ENCODE data around the gene NTSR1.
A peak's percentile ranks its signal among the peaks of the same experiment; 100 is the strongest.

The NTSR1 gene

DNA sequence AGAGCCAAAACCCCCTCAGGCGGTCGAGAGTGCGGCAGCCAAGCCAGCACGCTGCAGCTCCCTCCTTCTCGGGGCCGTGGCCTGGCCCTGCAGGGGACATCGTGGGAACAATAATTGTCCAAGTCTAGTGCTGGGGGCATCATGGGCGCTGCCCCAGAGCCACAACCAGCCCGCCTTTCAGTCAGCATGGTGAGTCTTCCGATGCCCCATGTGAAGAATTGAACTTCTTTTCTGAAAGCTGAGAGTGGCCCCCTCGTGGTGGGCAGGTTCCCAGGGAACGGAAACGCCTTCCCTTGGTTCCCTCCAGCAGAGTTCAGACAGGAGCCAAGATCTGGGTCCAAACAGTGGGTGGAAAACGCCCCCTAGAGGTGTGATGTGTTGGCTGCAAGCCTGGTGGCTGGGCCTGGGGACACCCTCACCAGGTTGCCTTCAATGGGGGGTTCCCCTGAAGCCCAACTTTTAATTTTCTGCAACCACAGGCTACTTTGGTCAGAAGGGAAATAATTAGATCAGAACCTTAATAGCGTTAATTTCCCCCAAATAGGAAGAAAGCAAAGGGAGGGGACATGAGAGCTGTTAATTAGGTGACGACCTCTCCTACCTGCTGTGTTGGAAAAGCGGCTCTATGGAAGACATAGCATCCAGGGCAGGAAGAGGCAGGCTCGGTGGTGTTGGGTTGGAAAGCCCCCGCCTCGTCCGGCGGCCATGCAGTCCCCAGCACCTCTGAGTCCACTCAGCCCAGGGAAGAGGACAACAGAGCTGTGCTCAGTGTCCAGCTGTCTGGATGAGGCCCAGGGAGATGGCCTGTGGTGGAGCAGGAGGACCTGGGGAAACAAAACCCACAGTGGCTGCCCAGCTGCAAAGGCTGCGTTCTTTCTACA, 82.9 kb downstream of the NTSR1 start:
- peak; percentile 90 for DNase-seq

GRCh38 chr20:62792182-62792939, 83.7 kb downstream of the NTSR1 start:
- no peak for DNase-seq

DNA sequence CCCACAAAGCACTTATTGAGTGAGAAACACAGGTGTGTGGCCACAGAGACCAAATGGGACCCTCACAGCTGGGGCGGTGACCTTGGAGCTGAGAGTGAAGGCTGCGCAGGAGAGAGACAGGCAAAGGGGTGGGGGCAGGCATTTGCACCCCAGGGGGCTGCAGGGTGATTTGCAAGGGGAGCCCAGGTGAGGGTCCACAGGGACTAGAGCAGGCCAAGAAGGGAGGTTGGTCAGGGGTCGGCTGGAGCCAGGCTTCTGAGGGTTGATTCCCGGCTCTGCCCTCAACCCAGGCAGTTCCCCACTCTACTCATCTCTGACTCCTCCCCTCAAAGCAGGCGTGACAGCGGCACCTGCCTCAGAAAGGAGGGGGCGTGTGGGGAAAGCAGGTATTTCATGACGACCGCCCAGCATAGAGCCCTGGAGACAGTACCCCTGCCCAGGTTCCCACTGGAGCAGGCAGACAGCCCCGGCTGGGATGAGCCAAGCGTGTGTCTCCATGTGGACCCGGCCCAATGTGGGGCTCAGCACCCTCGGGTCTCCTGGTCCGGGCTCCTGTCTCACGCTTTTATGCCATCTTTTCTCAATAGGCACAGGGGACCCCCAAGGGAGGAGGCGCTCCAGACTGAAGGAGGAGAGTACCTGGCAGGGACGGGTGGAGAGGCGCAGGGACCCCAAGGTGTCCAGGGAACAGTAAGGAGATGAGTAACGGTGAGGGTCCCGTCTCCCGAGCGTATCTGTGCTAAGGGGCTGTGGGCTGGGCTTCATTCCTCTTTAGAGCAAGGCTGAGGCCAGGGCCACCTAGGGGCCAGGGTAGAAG, 84.5 kb downstream of the NTSR1 start:
- no peak for DNase-seq

GRCh38 chr20:62793757-62794006, 85.0 kb downstream of the NTSR1 start:
- DNase-seq: no peak

DNA sequence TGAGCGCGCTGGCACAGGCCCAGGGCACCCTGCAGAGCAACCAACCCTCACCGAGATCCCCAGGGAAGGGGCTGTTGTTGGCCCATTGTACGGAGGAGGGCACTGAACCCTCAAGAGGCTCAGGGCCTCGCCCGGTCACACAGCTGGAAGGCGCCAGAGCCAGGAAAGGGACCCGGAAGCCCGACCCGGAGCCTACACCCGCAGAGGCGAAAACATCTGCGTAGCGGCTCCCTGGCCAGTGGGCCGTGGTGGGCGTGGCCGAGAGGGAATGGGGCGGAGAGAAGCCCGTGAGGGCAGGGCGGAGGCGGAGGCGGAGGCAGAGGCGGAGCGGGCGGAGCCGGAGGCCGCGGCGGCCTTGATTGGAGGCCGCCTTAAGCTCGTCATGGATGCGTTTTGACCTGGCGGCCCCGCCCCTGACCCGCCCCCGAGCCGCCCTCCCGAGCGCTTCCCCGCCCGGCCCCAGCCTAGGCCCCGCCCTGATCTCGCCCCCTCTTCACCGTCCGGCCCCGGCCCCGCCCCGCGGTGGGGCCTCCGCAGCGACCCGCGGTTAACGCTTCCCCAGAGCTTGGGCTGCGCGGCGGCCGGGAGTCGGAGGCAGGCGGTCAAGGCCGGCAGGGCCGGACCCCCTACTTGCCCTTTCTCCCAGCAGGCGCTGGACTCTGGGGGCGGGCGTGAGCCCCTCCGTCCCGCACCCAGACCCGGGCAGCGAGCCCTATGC, 85.5 kb downstream of the NTSR1 start:
- peak; percentile 93 for DNase-seq

GRCh38 chr20:62795023-62795761, 86.6 kb downstream of the NTSR1 start:
- DNase-seq: peak; percentile 59

DNA sequence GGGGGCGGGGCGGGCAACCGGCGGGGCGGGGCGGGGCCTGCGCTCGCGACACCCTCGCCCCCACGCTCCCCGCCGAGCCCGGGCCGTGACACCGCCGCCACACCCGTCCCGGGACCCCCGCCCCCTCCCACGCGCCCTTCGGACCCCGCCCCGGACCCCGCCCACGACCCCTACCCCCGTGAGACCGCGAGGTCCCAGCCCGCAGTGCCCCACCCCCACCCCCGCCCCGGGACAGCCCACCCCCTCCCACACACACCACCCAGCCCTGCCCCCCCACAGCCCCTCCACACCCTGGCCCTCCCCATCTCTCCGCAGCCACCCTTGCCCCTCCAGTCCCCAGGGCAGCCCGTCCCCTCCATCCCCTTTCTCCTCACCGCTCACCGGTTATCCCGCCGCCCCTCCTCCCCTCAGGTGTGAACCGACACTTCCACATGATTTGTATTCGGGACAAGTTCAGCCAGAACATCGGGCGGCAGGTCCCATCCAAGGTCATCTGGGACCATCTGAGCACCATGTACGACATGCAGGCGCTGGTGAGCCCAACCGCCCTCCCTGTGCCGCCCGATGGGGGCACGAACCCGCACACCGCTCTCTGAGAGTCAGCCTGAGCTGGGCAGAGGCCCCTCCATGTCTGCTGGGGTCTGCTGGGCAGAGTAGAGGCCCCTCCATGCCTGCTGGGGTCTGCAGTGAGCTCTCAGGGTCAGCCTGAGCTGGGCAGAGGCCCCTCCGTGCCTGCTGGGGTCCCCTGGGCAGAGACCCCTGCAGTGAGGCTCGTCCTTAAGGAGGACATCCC, 88.3 kb downstream of the NTSR1 start:
- DNase-seq: no peak

DNA sequence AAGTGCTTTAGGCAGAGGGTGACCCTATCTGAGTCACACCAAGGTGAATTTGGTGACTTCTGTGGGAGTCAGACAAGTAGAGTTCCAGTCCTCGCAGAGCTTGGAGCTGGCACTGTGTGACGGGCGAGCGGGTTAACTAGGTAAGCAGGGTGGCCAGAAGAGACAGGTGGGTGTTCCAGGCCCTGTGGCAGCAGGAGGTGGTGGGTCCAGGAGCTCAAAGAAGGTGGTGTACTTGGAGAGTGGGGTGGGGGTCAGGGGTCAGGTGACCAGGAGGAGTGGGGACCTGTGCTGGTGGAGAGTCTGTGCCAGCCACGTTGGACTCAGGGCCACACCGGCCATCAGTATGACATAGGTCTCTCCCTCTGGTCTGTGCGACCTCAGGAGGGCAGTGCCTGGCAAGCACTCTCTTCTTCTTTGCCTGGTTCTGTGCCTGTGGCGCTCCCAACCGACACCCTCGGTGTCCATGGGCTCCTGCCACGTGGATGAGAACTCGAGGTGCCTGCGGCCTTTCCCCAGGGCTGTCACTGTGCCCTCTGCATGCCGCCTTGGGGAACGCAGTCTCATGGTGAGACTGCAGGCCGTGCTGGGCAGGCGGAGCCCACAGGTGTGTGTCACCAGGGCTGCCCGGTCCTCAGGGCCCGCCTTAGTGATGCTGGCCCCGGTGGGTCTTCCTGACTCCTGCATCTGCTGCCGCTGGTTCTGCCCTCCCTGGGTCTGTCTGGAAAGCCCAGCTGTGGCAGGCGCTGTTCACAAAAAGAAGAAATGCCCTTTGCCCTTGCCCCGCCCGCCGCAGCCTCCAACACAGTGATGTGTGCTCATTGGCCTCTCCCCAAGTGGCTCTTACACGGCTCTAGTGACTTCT, 89.3 kb downstream of the NTSR1 start:
- DNase-seq: no peak

DNA sequence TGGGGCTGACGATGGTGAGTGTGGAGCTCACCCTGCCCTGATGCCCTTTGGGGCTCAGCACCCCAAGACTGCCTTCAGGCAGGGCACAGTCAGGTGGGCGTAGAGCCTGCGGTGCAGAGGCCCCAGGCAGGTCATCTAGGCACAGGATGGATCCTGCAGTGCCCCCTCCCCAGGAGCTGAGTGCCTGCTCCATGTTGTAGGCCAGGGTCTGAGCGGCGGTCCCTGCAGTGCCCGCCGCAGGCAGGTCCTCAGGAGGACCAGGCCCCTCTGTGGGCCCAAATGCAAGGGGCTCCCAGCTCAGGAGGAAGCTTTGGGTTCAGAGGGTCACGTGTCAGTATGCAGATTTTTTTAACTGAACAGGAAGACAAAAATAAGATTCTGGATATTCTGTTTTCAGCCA, 90.4 kb downstream of the NTSR1 start:
- DNase-seq: no peak

DNA sequence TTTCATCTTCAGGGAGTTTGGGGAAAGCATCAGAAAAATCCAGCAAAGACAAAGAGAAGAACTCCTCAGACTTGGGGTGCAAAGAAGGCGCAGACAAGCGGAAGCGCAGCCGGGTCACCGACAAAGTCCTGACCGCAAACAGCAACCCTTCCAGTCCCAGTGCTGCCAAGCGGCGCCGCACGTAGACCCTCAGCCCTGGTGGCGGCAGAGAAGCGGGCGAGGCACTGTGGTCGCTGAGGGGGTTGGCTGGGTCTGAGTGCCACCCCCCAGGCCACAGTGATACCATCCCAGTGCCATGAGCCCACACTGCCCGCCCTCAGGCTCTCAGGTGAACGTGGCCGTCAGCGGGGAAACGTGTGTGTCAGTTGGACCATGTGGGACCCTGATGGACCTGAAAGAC, 90.8 kb downstream of the NTSR1 start:
- DNase-seq: no peak

DNA sequence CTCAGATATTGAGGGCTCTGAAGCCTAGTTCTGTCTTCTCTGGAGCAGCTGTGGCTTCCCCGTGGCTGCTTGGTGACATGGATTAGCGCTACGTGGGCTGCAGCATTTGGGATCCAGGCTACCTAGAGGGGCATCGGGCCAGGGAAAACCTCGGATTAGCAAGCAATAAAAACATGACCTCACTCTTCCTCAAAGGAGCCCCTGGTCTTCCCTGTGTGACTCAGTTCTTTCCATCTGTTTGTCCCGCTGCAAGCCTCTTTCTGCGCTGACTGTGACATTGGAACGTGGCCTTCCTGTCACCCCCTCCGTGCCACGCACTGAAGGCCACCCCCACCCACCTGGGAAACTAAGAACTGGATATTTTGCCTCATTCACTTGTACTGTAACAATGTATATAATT, 91.2 kb downstream of the NTSR1 start:
- DNase-seq: no peak

DNA sequence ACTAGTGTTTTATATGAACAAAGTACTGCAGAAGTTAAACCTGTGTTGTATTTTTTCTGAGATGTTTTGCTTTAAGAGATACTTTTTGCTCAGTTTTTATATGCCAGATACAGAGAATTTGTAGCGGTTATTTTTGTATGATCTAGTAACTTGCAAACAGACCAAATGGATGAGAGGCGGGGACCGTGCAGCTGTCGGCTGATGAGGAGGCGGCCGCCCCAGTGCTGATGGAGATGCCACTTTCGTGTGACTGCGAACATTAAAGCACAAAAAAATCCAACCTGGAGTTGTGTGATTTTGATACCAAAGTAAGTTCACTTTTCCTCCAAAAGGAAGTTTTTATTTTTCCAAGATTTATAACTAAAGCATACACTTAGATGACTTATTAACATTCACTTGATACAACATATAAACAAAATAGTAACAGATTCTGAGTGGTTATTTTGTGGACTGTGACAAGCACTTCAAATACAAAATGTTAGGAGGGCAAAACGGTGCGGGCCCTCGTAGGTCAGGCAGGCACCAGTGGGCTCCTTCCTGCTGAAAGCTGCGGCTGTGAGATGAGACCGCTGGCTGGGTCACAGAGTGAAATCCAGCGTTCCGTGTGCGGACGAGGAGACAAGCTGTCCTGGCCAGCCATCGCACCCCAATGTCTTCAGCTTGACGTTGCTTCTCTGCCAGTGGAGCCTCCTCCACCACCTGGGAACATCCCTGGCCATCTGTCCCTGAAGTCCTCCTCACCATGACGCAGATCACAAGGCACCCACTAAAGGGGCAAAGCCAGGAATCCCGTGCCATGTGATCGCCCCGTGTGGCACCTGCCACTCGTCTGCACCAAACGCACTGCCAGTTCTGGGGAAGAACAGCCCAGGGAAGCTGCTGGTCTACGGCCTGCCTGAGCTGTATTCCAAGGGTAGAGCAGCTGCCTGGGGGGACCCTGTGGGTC, 92.0 kb downstream of the NTSR1 start:
- no peak for DNase-seq

- no peak for DNase-seq
Measured at GRCh38 chr20:62801284-62802010, 92.8 kb downstream of the NTSR1 start.

DNA sequence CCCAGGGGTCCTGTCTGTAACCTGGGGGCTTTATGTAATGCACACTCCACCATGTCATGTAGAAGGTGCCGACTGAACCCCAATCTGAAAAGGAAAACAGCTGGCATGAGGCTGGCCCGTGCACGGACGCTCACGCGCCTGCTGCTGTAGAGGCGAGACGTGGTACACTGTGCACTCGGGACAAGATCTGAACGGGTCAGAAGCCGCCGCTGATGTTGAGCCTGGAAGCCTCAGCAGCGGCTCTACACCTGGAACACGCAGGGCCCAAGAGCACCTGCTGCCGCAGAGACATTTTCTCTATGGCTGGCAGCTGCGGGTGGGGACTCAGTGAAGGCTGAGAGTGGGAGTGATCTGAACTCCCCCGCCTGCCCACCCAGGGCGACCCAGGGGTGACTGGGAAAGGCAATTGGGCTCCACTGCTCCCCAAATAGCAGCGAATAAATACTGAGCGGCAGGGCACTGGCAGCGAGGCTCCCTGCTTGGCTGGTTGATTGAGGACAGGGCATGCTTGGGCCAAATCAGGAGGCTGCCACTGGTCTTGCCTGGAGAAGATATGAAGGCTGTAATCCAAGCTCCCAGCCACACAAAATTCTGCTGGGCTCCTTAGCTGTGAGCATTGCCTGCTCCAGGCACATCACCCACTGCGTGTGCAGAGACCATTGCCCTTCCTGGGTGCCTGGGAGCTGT, 93.5 kb downstream of the NTSR1 start:
- DNase-seq: no peak

DNA sequence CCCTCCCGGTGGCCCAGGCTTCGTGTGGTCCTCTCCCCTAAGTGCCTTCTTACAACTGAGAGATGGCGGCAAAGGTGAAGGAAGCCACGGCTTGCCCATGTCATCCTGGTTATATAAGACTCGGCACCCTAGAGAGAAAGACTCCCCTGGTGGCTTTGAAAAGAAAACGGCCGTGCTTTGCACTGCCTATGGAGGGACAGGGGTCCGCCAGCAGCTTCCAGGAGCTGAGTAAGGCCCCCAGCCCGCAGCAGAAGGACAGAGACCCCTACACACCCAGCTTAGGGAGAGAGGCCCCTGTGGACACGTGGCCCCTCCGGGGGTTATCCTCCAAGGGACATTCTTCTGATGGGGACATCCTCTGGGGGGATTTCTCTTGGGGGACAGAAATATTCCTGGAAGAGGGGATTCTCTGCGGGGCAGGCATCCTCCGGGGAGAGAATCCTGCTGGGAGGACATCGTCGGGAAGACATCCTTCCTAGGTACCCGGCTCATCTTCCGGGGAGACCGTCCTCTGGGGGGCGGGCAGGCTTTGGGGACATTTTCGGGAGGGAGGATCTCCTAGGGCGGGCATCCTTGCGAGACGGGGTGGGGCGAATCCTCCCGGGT, 95.5 kb downstream of the NTSR1 start:
- no peak for DNase-seq

- DNase-seq: peak; percentile 27
Measured at GRCh38 chr20:62804627-62805154, 96.1 kb downstream of the NTSR1 start, which contains the start of gene OGFR. Gene OGFR (plus strand): TSS chr20:62804835. CDS start chr20:62804860, 25 bp downstream.

GRCh38 chr20:62805155-62805710, 96.6 kb downstream of the NTSR1 start:
- DNase-seq: no peak

Measured in NCI-H1092 treated with DMSO at 0.1 percent for 48 hours (cell line).